ENCODE data around the gene PLA2G5.
"Not testable (repeated sequence)": the region's sequence is repeated elsewhere in the genome, so short reads cannot be mapped to it uniquely, and the experiment has no call there.

Gene PLA2G5

DNA sequence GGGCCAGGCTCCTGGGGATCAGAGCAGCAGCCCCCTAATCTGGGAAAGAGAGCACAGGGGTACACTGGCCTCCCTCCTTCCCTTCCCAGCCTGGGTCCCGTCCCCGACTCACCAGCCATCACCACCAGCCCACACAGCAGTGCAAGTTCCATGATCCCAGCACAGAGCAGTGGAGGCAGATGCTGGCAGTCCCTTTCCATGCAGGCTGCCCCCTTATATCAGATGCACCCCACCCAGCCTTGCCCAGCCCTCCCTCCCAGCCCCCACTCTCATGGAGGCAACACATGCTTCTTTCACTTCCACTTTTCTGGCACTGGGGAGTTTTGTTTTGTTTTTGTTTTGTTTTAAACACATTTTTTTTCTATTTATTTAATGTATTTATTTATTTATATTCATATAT is 49.4 kb downstream of the PLA2G5 start, which contains the start of gene PLA2G2D:
PLA2G2D (minus strand) TSS at position 190 of the 400 bp plus-strand sequence; CDS start at position 152, 38 bp downstream.
- DNase-seq (ENCODE audit: low read depth): no peak

GRCh38 chr1:20120796-20121195 is 50.8 kb downstream of the PLA2G5 start:
- DNase-seq (ENCODE audit: low read depth): no peak

DNA sequence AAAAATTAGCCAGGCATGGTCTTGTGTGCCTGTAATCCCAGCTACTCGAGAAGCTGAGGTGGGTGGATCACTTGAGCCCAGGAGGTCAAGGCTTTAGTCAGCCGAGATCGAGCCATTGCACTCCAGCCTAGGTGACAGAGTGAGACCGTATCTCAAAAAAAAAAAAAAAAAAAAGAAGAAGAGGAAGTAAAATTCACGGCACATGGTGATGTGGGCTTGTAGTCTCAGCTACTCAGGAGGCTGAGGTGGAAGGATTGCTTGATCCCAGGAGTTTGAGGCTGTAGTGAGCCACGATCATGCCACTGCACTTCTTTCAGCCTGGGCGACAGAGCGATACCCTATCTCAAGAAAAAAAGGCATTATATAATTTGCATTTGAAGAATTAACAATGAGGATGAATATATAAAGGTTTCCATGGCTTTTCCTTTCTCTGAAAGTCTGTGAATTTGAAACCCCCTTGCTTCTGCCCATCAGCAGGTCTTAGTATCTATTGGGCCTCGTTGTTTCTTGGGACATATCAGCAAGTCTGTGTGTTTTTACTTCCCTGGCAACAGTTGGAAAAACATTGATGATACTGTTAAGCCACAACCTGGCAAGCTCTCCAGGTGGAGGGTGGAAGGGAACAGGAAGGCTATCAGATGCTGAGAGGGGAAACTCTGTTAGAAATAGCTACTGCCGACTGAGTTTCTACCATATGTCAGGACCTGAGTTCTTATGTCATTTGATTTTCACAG is 53.9 kb downstream of the PLA2G5 start:
- no peak for DNase-seq (ENCODE audit: low read depth)

DNA sequence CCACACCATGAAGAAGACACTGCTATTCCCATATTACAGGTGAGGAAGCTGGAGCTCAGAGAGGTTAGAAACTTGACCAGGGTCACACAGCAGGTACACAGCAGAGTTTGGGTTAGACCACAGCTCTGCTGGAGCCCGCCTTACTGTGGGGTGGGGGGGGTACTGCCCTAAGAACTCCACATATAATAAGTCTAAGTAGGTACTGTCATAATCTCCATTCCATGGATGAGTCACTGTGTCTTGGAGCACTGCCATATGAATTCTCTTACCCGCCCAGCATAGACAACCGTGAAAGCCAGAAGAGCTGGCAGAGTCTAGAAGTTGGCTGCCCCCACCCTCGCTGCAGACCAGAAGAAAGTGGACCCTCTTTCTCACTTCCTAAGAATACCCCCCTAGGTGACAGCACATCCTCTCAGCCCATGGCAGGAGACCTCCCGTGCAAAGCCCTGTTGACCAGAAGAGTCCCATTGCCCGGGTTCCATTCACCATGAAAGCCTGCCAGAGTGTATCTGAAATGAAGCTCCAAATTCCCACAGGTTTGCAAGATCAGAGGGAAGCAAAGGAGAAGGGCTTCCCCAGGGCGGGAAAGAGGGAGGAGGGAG is 54.6 kb downstream of the PLA2G5 start:
- DNase-seq (ENCODE audit: low read depth): no peak

DNA sequence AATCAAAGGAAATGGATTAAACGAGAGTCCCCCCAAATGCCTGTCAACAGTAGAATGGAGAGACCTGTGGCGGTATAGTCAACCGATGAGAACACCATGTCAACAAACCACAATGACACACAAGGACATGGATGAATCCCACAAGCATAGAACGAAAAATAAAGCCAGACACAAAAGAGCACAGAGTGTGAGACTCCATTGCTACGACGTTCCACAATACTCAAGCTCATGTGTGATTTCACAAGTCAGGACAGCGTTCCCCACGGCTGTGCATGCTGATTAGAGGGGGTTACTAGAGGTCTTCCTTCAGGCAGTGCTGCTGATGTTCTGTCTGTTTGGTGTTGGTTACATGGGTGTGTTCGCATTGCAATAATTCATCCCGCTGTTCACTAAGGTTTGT is 55.1 kb downstream of the PLA2G5 start:
- DNase-seq (ENCODE audit: low read depth): no peak

DNA sequence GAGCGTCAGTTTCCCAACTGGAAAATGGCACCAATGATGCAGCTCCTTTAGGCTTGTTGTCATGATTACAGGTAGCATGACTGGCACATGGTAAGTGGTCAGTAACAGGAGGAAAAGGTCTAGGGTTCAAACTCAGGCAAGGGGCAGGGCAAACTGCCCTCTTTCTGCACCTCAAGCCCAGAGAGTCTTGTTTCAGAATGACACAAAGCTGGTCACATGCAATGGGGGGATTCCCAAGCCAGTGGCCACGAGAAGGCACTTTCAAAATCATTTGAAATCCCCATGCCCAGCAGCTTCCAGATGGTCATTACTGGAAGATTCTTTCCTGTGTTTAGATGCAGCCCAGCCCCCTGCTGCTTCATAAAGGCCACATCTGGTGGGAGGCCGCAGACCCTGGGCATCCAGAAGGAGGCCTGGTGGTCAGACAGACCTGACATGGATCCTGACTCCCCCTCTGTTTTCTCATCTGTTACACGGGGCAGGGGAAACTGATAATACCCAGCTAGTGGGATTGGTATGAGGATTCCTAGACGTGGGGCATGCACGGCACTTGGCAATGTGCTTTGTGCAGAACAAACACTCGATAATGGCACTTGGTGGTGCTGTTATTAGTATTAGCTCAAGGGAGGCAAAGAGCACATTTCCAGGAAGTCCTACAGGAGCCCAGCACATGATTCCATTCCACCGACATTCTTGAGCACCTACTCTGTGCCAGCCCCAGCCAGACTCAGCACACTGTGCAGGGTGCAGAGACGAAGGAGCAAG is 56.2 kb downstream of the PLA2G5 start:
- DNase-seq (ENCODE audit: low read depth): no peak

DNA sequence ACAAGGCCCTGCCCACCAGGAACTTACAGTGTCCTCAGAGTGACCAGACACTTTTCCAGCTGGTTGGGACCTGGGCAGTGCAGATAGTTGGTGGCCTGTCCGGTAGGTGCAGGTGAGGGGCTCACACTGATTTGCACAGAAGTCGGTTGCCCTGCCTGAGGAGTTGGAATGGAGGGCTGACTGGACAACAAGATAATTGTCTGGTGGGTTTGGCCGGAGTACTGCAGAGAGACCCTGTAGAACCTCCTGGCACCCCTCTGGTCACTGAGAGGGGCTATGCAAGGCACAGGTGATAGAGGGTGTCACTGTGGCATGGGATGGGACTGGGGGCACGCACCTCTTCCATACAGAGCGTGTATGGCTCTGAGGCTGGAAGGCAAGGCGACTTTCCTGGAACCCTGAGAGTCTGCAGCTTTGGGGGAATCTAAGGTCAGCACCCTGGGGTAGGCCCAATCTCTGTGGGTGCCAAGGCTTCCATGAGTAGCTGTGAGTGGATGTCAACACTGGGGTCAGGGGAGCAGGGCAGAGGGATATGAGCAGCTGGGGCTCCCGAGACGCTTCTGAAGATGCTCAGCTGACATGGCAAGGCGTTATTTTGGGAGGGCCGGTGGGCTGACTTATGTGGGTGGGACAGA is 56.9 kb downstream of the PLA2G5 start:
- DNase-seq (ENCODE audit: low read depth): no peak

DNA sequence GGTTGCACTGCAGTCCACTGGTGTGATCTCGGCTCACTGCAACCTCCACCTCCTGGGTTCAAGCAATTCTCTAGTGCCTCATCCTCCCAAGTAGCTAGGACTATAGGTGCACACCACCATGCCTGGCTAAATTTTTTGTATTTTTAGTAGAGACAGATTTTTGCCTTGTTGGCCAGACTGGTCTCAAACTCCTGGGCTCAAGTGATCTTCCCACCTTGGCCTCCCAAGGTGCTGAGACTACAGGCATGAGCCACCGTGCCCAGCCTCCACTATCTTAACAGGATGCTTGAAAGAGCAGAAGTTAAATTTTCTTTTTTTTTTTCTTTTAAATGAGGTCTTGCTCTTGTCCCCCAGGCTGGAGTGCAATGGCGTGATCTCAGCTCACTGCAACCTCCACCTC is 60.5 kb downstream of the PLA2G5 start:
- not testable (repeated sequence) for DNase-seq (ENCODE audit: low read depth)

- no peak for DNase-seq (ENCODE audit: low read depth)
Measured at GRCh38 chr1:20134995-20135394, 65.0 kb downstream of the PLA2G5 start.

GRCh38 chr1:20136249-20136648 is 66.3 kb downstream of the PLA2G5 start:
- DNase-seq (ENCODE audit: low read depth): no peak

GRCh38 chr1:20137055-20137454 is 67.1 kb downstream of the PLA2G5 start:
- no peak for DNase-seq (ENCODE audit: low read depth)

DNA sequence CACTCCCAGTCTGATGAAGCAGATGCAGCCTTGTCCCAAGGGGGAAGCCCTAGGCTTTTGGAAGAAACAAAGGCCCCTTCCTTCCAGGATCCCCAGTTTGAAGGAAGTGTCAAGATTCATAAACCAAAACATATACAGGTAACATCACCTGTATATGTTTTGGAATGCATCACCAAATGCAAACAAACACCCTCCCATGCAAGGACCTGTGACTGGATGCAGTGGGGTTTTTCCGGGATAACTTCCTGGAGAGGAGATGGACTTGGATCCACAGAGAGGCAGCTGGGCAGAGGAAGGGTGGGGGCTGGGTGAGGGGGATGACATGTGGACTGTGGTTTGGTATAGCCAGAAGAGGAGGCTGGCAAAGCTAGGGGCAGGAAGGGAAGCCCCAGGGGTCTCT is 67.6 kb downstream of the PLA2G5 start:
- DNase-seq (ENCODE audit: low read depth): no peak

- DNase-seq (ENCODE audit: low read depth): no peak
Measured at GRCh38 chr1:20138346-20138745, 68.4 kb downstream of the PLA2G5 start.

DNA sequence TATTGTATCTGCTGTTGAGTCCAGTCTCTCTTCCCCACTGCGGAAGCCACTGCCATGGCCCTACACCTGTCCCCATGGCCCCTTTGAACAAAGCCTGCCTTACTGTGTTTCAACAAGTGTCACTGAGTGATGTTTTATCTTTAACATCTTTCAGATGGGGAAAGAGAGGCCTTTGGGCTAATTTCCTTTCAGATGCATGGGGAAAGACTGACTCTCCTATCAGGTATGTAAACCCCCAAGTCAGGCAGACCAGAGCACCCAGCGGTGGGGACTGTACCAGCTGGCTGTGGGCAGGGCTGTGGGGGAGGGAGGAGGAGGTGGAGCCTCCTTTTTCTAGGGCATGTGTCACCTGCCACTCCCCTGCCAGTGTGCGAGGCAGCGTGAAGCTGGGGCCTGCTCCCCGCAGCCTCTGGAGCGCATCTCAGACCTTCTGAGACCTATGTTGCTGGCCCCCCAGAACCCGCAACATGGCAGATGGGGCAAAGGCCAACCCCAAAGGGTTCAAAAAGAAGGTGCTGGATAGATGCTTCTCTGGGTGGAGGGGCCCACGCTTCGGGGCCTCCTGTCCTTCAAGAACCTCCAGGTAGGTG is 69.1 kb downstream of the PLA2G5 start, which contains the start of gene PLA2G2F:
PLA2G2F (plus strand) TSS at position 363 of the 590 bp plus-strand sequence; CDS start at position 468, 105 bp downstream.
- DNase-seq (ENCODE audit: low read depth): no peak

DNA sequence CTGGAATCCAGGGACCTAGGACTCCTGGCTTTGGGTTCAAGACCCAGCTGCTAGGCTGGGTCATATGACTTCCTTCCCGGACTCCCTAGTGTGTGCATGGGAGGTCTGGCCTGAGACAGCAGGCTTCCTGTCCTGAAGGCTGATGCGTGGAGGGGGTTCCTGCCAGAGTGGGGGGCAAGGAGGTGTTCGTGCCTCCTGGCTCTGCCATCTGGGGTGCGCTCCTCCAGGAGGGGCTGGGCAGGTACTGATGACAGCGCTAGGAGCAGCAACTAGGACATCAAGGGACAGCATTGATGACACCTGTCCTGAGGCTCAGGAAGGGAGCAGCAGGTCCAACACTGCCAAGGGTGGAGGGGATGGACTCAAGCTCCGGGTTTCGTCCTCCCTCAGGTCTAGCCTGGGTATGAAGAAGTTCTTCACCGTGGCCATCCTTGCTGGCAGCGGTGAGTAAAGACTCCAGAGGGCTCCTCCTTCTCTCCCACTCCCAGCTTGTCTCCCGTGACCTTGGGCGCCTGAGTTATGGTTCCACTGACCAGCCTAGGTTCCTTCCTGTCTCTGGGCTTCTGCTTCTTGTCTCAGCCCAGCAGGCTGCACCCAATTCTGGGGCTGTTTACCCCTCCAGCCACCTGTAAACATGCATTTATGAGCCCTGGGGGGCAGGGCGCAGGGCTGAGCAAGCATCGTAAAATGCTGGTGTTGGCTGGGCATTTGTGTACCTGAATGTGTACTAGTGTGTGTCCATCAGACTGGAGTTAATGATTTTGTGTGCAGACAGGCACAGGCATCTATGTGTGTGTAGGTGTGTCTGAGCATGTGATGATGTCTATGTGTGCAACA is 70.0 kb downstream of the PLA2G5 start:
- no peak for DNase-seq (ENCODE audit: low read depth)

DNA sequence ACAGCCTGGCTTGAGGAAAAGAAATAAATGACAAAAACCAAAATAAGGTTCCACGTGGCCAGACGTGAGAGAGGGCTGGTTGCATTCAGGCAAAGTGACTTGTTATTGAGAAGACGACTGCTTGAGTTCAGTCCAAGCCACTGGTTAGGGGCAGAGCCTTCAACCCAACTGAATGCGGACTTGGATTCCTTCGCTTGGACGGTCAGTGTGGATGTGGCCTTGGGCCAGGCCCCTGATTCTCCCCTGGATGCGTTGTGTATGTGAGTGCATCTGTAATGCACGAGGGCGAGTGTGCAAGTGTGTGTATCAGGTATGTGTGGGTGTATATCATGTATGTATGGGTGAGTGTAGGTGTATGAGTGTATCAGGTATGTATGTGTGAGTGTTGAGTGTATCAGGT is 71.0 kb downstream of the PLA2G5 start:
- DNase-seq (ENCODE audit: low read depth): no peak

DNA sequence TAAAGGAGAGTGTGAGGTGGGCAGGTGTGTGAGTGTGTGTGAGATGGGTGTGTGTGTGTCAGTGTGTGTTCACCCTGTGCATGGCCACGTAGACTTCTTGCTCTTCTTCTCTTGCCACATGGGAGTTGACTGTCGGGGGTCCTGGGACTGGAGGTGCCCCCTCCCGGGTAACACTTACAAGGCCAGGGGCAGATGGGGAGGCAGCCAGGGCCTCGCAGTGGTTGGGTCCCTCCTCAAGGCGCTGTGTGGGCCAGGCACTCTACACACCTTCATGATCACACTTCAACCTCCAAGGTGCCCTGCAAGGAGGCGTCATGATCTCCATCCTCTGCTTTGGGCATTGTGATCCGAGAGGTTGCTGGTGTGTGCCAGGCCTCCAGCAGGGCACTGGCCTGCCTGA is 71.5 kb downstream of the PLA2G5 start:
- no peak for DNase-seq (ENCODE audit: low read depth)
